ENCODE results near the gene MYBPC3.
A peak's percentile ranks its signal among the peaks of the same experiment; 100 is the strongest.

Gene MYBPC3

GRCh38 chr11:47350315-47350714 lies 2.2 kb downstream of the MYBPC3 start:
- Histone ChIP-seq H3K4me2 (ENCODE audit: low read depth, low read length, poor library complexity, severe bottlenecking) (no peak overlapping the region), H3F3A (ENCODE audit: low read depth) (no peaks in the 10 kb centered on the region), H3K9me3 (ENCODE audit: insufficient read depth, low read depth, low read length) (no peaks in the 10 kb centered on the region), H3K4me1 (ENCODE audit: insufficient read depth, low read length, poor library complexity, severe bottlenecking) (no peaks in the 10 kb centered on the region), H3K79me2 (ENCODE audit: insufficient read depth, low read length) (no peaks in the 10 kb centered on the region), H4K20me1 (ENCODE audit: insufficient read depth, low read length, poor library complexity, severe bottlenecking) (no peaks in the 10 kb centered on the region), H3K9ac (ENCODE audit: low read depth, low read length, poor library complexity, severe bottlenecking) (no peak overlapping the region), H3K27me3 (ENCODE audit: insufficient read depth, low read length, poor library complexity, severe bottlenecking) (no peaks in the 10 kb centered on the region), H3K4me3 (ENCODE audit: low read length, poor library complexity, severe bottlenecking) (no peak overlapping the region), H2AFZ (ENCODE audit: low read length) (no peak overlapping the region), H3K36me3 (ENCODE audit: insufficient read depth, low read length) (no peaks in the 10 kb centered on the region), H3K9me2 (replicated peaks; ENCODE audit: low read depth, low read length) (no peaks in the 10 kb centered on the region)
- TF ChIP-seq CTCF (conservative IDR thresholded peaks at IDR 0.05; ENCODE audit: low read length): no peak
- TF ChIP-seq EZH2phosphoT487 (IDR thresholded peaks at IDR 0.05; ENCODE audit: borderline replicate concordance): no peak

- no peaks in the 10 kb centered on the region for H3K4me1 ChIP-seq (ENCODE audit: insufficient read depth, low read length, poor library complexity, severe bottlenecking)
- no peaks in the 10 kb centered on the region for H3K36me3 ChIP-seq (ENCODE audit: insufficient read depth, low read length)
- no peak for TF ChIP-seq CTCF (conservative IDR thresholded peaks at IDR 0.05; ENCODE audit: low read length)
- no peak for TF ChIP-seq EZH2phosphoT487 (IDR thresholded peaks at IDR 0.05; ENCODE audit: borderline replicate concordance)
- H3K9me2 ChIP-seq (replicated peaks; ENCODE audit: low read depth, low read length): no peaks in the 10 kb centered on the region
- no peak overlapping the region for H3K4me3 ChIP-seq (ENCODE audit: low read length, poor library complexity, severe bottlenecking)
- no peaks in the 10 kb centered on the region for H3K9me3 ChIP-seq (ENCODE audit: insufficient read depth, low read depth, low read length)
- H3K4me2 ChIP-seq (ENCODE audit: low read depth, low read length, poor library complexity, severe bottlenecking): no peak overlapping the region
- H3K27me3 ChIP-seq (ENCODE audit: insufficient read depth, low read length, poor library complexity, severe bottlenecking): no peaks in the 10 kb centered on the region
- H3F3A ChIP-seq (ENCODE audit: low read depth): no peaks in the 10 kb centered on the region
- H3K9ac ChIP-seq (ENCODE audit: low read depth, low read length, poor library complexity, severe bottlenecking): peak overlapping the region; percentile 3
- no peaks in the 10 kb centered on the region for H3K79me2 ChIP-seq (ENCODE audit: insufficient read depth, low read length)
- H2AFZ ChIP-seq (ENCODE audit: low read length): no peak overlapping the region
- H4K20me1 ChIP-seq (ENCODE audit: insufficient read depth, low read length, poor library complexity, severe bottlenecking): no peaks in the 10 kb centered on the region
Observed at GRCh38 chr11:47349521-47350095, 2.9 kb downstream of the MYBPC3 start.

- Histone ChIP-seq H4K20me1 (ENCODE audit: insufficient read depth, low read length, poor library complexity, severe bottlenecking) (no peaks in the 10 kb centered on the region), H3K9ac (ENCODE audit: low read depth, low read length, poor library complexity, severe bottlenecking) (peak overlapping the region; percentile 3), H3K27me3 (ENCODE audit: insufficient read depth, low read length, poor library complexity, severe bottlenecking) (no peaks in the 10 kb centered on the region), H3K4me3 (ENCODE audit: low read length, poor library complexity, severe bottlenecking) (no peak overlapping the region), H3K4me2 (ENCODE audit: low read depth, low read length, poor library complexity, severe bottlenecking) (no peak overlapping the region), H2AFZ (ENCODE audit: low read length) (0 out of 2 replicates have a peak overlapping the region, but pooled peaks have one; percentile 3), H3K36me3 (ENCODE audit: insufficient read depth, low read length) (no peaks in the 10 kb centered on the region), H3K79me2 (ENCODE audit: insufficient read depth, low read length) (no peaks in the 10 kb centered on the region), H3F3A (ENCODE audit: low read depth) (no peaks in the 10 kb centered on the region), H3K4me1 (ENCODE audit: insufficient read depth, low read length, poor library complexity, severe bottlenecking) (no peaks in the 10 kb centered on the region), H3K9me2 (replicated peaks; ENCODE audit: low read depth, low read length) (no peaks in the 10 kb centered on the region), H3K9me3 (ENCODE audit: insufficient read depth, low read depth, low read length) (no peaks in the 10 kb centered on the region)
- TF ChIP-seq CTCF (conservative IDR thresholded peaks at IDR 0.05; ENCODE audit: low read length) (peak; percentile 53), EZH2phosphoT487 (IDR thresholded peaks at IDR 0.05; ENCODE audit: borderline replicate concordance) (no peak)
Observed at GRCh38 chr11:47348859-47349258, 3.6 kb downstream of the MYBPC3 start.

Measured in Loucy (cell line).